NCI-H69 (cell line): ENCODE data around the gene MYBPHL.

Experiments used
- DNase-seq: peaks from one replicate; lab custom pipeline; 2025; lab: John Stamatoyannopoulos, UW

Gene MYBPHL

DNA sequence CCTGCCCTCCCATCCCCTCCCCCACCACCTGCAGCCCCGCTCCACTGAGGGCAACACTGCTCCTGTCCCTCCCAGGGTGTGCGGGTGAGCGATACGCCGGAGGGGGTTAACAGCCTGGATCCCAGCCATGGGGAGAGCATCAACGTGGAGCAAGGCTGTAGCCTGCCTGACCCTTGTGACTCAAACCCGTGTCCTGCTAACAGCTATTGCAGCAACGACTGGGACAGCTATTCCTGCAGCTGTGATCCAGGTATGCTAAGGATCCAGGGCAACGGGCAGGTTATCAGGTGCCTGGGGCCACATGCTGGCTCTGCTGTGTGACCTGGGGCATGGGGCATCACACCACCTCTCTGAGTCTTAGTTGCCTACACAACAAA lies 42.4 kb downstream of the MYBPHL start:
- no peak for DNase-seq

DNA sequence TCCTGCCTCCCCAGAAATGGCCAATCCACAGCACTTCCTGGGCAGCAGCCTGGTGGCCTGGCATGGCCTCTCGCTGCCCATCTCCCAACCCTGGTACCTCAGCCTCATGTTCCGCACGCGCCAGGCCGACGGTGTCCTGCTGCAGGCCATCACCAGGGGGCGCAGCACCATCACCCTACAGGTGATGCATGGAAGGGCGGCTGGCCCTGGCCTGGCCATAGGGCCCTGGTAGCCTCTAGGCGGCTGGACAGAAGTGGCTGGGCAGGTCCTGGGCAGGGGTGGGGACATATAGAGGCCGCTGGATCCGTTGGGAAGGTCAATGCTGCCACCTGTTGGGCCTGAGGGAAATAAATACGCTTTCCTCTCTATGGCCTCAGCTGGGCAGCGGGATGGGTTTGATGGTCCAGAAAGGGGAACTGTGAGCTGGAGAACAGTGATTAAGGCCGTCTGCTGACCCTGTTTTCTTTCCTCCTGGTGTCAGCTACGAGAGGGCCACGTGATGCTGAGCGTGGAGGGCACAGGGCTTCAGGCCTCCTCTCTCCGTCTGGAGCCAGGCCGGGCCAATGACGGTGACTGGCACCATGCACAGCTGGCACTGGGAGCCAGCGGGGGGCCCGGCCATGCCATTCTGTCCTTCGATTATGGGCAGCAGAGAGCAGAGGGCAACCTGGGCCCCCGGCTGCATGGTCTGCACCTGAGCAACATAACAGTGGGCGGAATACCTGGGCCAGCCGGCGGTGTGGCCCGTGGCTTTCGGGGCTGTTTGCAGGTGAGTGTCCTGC lies 43.0 kb downstream of the MYBPHL start:
- peak; percentile 79 for DNase-seq

DNA sequence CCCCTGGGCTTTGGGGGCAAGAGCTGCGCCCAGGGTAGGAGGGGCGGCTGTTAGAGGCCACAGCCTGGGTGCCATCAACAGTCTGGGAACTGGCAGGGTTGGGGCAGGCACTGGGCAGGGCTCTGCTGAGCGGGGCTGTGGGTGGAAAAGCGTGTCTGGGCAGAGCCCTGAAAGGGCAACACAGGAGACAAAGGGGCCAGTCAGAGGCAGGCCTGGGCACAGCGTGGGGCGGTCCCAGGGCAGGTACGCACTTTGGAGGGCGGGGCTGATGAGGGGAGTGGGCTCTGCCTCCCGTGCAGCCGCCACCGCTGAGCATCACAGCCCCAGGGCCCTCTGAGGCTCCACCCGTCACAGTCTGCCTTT lies 43.6 kb downstream of the MYBPHL start:
- no peak for DNase-seq

DNA sequence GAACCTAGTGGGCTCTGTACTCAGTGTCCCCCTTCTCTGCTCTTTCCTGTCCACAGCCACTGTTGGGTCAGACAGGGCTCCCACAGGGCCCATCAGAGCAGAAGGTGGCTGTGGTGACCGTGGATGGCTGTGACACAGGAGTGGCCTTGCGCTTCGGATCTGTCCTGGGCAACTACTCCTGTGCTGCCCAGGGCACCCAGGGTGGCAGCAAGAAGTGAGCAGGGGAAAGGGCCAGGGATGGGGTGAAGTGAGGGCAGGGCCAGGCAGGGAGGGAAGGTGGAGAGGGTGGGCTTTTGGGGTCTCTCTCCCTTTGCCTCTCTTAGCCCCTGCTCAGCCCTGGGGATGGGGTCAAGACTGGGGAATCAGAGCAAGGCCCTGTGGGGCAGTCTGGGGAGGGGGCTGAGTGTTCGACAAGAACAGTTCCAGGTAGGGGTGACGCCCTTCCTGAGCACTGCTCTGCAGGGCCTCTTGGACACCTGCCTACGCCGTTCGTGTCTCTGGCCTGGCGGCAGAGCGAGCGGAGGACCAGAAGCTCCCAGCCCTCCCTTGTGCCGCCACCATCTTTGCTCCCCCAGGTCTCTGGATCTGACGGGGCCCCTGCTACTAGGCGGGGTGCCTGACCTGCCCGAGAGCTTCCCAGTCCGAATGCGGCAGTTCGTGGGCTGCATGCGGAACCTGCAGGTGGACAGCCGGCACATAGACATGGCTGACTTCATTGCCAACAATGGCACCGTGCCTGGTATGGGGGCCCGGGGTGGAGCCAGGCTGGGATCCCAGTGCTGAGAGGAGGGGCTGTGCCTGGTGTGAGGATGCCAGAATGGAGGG lies 44.4 kb downstream of the MYBPHL start:
- no peak for DNase-seq

DNA sequence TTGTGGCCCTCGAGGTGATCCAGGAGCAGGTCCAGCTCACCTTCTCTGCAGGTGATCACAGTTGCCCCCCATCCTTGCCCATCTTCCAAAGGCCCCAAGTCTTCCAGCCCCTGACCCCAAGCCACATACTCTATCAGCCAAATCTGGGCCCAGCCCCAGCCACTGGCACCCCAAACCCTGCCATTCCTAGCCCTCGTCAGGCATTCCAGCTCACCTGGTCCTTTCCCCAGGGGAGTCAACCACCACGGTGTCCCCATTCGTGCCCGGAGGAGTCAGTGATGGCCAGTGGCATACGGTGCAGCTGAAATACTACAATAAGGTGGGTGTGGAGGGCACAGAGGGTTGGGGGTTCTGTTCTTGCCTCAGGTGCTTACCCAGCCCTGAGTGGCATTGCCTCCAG lies 45.2 kb downstream of the MYBPHL start:
- no peak for DNase-seq

DNA sequence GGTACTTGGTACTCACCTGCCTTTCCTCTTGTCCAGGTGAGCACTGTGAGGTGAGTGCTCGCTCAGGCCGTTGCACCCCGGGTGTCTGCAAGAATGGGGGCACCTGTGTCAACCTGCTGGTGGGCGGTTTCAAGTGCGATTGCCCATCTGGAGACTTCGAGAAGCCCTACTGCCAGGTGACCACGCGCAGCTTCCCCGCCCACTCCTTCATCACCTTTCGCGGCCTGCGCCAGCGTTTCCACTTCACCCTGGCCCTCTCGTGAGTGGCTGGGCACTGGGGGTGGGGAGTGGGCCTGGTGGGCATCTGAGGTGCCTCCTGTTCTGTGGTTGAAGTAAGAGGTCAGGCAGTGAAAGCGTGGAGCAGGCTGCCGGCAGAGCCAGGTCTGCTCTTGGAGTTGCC lies 45.8 kb downstream of the MYBPHL start:
- DNase-seq = no peak

DNA sequence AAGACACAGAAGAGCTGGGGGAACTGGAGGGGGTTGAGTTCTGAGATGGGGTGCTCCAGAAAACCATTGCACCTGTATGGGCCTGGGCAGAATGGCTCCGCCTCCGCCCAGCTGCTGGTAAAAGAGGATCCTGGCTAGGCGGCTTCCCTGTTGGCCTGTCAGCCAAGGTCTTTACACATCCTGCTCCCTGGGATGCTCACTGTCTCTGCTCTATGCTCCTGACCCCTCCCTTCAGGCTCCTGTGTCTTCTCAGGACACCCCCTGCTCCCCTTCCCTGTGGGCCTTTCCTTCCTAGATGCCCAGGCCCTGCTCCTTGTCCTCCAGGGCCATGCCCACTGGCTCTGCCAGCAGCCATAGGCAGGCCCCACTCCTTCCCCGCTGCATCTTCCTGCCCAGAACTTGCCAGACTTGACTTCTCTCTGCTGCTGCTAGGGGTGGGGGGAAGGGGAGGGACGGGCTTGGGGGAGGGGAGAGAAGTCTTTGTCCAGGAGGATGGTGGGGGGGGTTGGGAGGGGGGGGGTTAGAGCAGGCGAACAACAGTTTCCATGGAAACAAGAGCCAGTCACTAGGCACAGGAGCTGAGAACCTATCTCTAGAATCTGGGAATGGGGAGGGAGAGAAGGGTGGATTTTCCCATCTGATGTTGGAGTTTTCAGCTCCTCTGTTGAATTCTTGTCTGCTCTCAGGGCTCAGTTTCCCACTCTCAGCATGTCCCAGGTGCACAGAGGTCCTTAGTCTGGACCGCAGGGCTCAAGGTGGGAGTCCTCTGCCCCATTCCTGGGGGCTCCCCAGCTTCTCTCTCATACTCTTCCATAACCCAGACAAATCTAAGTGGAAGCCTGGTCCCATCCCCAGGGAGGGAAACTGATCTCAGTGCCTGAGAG lies 46.9 kb downstream of the MYBPHL start:
- peak; percentile 10 for DNase-seq

DNA sequence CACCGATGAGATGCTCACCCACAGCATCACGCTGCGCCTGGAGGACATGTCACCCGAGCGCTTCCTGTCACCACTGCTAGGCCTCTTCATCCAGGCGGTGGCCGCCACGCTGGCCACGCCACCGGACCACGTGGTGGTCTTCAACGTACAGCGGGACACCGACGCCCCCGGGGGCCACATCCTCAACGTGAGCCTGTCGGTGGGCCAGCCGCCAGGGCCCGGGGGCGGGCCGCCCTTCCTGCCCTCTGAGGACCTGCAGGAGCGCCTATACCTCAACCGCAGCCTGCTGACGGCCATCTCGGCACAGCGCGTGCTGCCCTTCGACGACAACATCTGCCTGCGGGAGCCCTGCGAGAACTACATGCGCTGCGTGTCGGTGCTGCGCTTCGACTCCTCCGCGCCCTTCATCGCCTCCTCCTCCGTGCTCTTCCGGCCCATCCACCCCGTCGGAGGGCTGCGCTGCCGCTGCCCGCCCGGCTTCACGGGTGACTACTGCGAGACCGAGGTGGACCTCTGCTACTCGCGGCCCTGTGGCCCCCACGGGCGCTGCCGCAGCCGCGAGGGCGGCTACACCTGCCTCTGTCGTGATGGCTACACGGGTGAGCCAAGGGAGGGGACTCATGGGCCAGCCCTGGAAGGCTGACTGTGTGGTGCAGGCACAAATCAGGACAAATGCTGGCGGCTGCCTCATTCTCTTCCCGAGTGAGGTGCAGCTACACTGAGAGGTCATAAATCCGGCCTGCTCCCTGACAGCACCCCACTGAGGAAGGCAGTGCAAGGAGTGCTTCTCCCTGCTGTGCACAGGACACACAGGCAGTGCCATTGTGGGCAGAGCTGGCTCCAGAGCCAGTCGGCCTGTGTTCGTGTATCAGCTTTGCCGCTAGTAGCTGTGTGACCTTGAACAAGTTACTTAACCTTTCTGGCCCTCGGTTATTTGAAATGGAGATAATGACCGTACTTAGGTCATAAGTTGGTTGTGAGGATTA lies 48.0 kb downstream of the MYBPHL start:
- DNase-seq = peak; percentile 54

DNA sequence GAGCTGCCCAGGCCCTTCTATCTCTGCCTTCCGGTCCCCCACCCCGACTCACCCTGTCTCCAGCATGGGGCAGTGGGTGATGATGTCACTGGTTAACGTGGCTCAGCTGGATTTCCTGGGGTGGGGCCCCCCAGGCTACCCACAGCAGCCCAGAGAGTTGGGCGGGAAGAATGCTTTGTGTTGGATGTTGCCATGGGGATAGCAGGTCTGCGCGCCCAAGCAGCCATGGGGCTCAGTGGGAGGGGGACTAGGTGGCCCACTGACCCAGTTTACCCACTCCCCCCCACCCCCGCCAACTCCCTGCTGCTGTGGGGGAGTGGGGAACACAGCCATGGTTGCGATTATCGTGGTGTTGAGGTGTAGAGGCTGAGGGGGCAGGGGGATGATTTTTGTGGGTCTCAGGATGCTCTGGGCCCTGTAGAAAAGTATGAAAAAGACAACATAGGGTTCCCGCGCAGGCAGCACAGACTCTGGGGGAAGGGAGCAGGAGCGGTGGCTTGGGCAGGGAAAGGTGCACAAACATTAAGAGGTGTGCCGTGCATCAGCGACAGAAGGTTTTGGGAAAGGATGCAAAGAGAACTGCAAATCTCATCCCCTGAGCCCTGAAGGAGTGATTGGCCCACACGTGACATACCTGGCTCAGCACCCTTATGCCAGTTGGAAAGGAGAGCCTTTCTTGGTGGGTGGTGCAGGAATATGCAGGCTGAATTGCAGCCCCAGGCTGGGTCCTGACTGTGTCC lies 49.0 kb downstream of the MYBPHL start:
- DNase-seq = peak; percentile 53

DNA sequence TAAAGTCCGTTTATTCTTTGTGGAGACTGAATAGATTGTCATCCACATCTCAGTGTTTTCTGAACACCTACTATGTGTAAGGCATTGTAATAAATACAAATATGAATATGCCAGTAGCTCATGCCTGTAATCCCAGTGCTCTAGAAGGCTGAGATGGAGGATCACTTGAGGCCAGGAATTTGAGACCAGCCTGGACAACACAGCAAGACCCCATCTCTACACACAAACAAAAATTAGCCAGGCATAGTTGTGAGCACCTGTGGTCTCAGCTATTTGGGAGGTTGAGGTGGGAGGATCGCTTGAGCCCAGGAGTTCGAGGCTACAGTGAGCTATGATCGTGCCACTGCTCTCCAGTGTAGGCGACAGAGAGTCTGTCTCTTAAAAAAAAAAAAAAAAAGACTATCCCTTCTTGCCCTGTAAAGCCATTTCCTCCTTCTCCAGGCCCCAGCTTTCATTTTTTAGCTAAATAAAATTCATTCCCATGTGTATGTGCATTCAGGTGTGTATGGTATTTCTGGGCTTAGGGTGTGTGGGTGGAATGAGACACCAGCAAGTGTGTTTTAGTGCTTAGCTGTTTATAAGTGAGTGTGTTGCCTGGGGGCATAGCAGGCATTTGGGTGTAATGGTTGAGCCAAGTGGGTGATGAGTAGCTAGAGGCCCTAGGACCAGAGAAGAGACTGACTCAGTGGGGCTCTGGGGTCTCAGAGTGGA lies 49.7 kb downstream of the MYBPHL start:
- peak; percentile 53 for DNase-seq

DNA sequence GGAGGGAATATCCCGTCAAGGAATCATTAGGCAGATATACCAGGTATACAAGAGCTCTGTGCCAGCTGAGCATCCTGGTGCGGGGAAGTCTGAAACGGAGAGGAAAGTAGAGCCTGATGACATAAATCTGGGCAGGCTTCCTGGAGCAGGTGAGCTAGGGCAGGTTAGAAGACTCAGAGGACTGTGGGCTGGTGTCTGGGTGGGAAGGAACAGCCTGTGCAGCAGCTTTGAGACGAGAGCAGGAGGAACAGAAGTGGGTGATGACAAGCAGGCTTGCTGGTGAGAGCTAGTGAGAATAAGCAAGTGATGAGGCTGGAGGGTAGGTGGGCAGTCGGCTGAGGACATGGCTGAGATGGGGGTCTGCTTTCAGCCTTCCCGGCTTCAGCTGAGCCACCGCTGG lies 50.7 kb downstream of the MYBPHL start:
- peak; percentile 47 for DNase-seq

DNA sequence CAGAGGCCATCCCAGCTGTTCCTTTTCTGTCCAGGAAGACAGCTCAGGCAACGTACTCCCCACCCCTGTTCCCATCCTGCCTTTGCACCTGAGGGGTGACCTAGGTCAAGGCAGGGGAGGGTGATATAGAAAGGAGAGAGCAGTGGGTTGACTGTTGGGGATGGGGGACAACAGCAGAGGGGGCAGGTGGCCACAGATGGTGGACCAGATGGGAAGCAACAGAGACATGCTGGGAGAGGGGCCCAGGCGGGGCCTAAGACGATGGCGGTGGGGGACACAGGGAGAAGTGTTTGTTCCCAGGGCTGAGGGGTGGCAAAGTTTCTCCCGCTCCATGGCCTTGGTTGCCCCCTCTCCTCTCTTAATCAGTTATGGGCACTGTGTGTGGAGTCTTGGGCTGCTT lies 51.1 kb downstream of the MYBPHL start:
- peak; percentile 59 for DNase-seq

DNA sequence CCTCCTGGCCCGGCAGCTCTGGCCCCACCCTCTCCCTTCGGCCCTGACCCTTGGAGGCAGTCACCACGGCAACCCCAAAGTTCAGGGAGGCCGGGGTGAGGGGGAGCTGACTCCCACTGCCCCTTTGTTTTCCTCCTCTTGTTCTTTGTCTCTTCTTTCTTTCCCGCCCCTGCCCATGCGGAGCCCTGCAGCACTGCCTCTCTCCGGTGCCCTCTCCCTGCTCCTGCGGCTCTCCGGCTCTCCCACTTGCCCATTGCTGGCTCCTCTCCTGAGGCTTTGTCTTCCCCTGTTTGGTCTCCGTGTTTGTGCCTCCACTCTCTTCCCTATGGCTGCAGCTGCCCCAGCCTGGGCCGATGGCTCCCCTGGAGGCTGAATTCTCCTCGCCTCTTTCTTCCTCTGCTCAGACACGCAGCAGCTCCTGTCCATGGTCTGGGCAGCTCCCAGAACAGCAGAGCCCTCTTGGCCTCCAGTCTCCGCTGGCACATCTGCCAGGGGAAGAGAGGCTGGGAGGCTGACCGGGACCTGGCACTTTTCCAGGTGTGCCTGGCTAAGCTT lies 51.6 kb downstream of the MYBPHL start:
- DNase-seq = peak; percentile 30

DNA sequence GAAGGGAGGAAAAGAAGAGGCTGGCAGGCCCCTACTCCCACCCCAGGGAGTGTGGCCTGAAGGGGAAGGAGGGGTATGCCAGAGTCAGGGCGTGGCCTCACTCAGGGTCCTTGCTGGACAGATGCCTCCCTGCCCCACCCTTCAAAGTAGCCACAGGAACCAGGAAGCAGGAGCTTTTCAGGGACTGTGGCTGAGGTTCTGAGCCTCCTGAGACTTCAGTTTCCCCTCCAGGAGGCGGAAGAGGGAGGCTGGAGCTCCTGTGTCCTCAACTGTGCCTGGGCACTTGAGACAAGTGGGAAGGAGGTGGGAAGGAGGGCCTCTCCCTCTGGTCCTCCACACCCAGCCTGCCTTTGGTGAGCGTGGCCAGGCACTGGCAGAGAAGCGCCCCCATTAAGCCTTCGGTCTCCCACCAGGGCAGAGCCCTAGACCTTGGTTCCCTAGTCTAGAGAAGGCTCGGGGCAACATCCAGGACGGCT lies 52.2 kb downstream of the MYBPHL start:
- peak; percentile 82 for DNase-seq

DNA sequence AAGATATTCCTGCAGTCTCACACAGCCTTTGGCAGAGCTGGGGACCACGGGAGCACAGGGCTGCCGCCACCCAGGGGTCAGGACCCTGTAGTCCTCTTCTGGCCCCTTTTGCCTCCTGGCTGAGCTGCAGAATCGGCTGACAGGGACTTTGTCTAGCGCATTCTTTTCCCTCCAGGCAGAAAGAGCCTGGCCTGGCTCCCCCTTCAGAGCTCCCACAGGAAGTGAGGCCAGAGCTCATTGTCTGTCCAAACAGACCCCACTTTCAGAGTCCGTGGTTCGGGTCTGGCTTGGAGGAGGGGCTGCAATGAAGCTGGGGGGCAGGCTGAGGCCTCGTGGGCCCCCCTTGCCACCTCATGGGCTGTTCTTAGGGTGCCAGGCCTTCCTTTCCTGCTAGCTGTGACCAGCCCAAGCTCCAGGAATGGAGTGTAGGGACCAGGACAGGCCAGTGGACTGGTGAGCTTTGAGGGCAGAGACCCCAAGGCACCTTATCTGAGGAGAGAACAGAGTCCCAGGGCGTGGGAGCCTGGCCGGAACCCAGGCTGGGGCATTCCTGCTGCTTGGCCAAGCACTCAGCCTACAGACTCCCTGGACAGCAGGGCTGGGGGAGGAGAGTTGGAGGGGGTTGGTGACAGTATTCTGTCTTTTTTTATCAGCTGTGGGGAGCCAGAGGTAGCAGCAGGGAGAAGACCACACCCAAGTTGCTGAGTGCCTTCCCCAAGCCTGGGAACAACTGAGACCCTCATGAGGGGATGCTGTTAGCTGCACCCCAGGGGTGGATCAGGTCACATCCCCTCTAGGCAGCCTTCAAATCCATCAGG lies 52.8 kb downstream of the MYBPHL start:
- peak; percentile 82 for DNase-seq

DNA sequence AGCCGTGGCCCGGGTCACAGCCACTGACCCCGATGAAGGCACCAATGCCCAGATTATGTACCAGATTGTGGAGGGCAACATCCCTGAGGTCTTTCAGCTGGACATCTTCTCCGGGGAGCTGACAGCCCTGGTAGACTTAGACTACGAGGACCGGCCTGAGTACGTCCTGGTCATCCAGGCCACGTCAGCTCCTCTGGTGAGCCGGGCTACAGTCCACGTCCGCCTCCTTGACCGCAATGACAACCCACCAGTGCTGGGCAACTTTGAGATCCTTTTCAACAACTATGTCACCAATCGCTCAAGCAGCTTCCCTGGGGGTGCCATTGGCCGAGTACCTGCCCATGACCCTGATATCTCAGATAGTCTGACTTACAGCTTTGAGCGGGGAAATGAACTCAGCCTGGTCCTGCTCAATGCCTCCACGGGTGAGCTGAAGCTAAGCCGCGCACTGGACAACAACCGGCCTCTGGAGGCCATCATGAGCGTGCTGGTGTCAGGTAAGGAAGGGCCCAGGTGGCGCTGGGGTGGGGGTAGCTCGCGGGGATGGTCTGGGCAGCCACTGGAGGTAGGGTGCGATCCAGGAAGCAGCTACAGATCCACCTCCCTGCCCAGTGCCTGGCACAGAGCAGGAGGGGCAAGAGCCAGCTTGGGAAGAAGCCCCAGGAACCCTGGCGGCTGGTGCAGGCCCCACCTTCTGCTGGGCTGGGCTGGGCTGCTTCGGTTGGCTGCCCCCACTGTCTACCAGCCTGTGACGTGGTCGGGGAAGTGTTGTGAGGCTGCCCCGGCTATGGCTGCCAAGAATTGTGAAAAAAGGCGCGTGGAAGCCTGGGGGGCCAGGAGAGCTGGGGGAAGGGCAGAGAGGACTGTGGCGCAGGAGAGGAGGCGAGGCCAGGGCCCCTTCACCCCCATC lies 53.7 kb downstream of the MYBPHL start:
- peak; percentile 79 for DNase-seq

DNA sequence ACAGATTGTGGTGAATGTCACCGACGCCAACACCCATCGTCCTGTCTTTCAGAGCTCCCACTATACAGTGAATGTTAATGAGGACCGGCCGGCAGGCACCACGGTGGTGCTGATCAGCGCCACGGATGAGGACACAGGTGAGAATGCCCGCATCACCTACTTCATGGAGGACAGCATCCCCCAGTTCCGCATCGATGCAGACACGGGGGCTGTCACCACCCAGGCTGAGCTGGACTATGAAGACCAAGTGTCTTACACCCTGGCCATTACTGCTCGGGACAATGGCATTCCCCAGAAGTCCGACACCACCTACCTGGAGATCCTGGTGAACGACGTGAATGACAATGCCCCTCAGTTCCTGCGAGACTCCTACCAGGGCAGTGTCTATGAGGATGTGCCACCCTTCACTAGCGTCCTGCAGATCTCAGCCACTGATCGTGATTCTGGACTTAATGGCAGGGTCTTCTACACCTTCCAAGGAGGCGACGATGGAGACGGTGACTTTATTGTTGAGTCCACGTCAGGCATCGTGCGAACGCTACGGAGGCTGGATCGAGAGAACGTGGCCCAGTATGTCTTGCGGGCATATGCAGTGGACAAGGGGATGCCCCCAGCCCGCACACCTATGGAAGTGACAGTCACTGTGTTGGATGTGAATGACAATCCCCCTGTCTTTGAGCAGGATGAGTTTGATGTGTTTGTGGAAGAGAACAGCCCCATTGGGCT lies 54.5 kb downstream of the MYBPHL start:
- no peak for DNase-seq
